ENCODE results near the gene LYZL6.
A peak's percentile ranks its signal among the peaks of the same experiment; 100 is the strongest.
"Not testable (repeated sequence)": the region's sequence is repeated elsewhere in the genome, so short reads cannot be mapped to it uniquely, and the experiment has no call there.

Gene LYZL6

DNA sequence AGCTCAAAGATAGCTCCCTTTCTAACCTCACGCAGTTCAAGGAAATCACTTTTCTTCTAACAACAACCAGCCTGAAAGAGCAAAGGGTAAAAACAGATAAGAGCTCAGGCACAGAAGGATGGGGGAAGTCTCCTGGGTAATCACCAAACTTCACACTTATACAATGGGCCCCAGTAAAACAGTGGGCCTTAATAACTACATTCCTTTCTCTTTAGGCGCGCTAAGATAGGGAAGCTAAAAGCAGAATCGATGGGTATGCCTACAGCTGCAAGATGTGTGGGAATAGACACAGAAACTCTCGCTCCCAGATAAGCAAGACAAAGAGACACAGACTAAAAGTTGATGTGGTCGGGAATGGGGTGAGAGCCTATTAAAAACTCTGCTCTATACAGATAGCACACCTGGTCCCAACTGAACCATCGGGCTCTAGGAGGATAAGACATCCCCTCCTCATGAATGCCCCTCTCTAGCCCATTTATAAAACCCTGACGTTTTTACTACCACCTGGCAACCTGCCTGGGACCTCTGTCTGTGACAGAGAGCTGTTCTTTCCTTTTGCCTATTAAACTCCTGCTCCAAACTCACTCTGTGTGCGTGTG, 826 bp downstream of the LYZL6 start:
- no peaks in the 10 kb centered on the region for H3K9me3 Mint-ChIP-seq
- H3K4me1 Mint-ChIP-seq, result peaks cover 22% of the 10 kb centered on the region
- no peaks in the 10 kb centered on the region for H3K36me3 Mint-ChIP-seq (ENCODE audit: low read depth)
- H3K4me3 Mint-ChIP-seq, result no peak overlapping the region
- DNase-seq, result no peak
- peak overlapping the region; percentile 62 for H3K27ac Mint-ChIP-seq
- H3K27me3 Mint-ChIP-seq (ENCODE audit: low read depth, poor library complexity), result no peaks in the 10 kb centered on the region
- TF ChIP-seq, protein P1, sequence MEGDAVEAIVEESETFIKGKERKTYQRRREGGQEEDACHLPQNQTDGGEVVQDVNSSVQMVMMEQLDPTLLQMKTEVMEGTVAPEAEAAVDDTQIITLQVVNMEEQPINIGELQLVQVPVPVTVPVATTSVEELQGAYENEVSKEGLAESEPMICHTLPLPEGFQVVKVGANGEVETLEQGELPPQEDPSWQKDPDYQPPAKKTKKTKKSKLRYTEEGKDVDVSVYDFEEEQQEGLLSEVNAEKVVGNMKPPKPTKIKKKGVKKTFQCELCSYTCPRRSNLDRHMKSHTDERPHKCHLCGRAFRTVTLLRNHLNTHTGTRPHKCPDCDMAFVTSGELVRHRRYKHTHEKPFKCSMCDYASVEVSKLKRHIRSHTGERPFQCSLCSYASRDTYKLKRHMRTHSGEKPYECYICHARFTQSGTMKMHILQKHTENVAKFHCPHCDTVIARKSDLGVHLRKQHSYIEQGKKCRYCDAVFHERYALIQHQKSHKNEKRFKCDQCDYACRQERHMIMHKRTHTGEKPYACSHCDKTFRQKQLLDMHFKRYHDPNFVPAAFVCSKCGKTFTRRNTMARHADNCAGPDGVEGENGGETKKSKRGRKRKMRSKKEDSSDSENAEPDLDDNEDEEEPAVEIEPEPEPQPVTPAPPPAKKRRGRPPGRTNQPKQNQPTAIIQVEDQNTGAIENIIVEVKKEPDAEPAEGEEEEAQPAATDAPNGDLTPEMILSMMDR (IDR thresholded peaks at IDR 0.05), result no peak

DNA sequence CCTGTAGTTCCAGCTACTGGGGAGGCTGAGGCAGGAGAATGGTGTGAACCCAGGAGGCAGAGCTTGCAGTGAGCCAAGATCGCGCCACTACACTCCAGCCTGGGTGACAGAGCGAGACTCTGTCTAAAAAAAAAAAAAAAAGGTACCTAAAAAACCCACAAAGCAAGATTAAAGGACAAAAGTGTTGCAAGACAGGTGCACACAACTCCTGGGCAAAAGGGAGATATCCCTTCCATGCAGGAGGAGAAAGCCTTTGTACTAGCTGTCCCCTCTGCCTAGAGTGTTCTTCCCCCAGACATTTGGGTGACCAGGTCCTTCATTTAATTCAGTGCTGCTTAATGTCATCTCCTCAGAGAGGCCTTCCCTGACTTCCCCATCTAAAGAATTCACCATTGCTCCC, 5.0 kb downstream of the LYZL6 start:
- not testable (repeated sequence) for DNase-seq; H3K36me3 Mint-ChIP-seq (ENCODE audit: low read depth); H3K9me3 Mint-ChIP-seq; H3K4me3 Mint-ChIP-seq; H3K27ac Mint-ChIP-seq
- peaks cover 12% of the 10 kb centered on the region for H3K4me1 Mint-ChIP-seq
- peaks cover 16% of the 10 kb centered on the region for H3K27me3 Mint-ChIP-seq (ENCODE audit: low read depth, poor library complexity)

DNA sequence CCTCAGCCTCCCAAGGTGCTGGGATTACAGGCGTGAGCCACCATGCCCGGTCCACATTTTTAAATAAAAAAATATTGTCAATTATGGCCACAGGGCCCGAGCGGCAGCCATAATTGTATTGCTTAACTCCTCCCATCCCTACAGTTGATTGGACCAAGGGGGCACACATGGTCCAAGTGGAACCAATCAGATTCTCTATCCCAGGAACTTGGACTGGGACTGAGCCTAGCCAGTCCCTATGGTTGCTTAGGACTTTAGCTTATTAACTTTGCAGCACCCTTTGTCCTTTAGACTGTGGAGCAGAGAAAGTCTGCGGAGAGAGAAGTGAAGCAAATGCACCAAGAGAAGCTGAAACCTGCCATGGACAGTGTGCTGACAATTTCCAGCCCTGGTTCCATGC, 7.5 kb downstream of the LYZL6 start:
- no peaks in the 10 kb centered on the region for H3K36me3 Mint-ChIP-seq (ENCODE audit: low read depth)
- peaks cover 12% of the 10 kb centered on the region for H3K4me1 Mint-ChIP-seq
- H3K4me3 Mint-ChIP-seq, result no peak overlapping the region
- TF ChIP-seq, protein P1 (IDR thresholded peaks at IDR 0.05), result no peak
- no peaks in the 10 kb centered on the region for H3K9me3 Mint-ChIP-seq
- no peak for DNase-seq
- peaks cover 21% of the 10 kb centered on the region for H3K27me3 Mint-ChIP-seq (ENCODE audit: low read depth, poor library complexity)
- H3K27ac Mint-ChIP-seq, result no peak overlapping the region

DNA sequence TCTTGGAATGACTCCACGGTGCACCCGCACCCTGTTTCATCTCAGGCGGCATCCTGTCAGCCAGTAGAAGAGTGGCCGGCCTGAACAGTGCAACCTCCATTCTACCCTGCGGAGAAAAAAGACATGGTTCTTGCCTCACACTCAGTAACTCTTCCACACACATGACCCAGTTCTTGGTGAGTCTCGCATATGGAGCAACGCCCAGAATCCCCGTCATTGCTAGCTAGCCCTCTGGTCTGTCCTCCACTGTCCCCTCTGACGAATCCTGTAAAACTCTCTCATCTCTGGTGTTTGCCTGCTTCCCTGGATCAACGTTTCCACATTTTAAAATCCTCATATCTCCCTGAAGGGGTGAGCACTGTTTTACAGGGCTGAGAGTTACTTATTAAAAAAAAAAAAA, 8.8 kb downstream of the LYZL6 start:
- no peak overlapping the region for H3K27ac Mint-ChIP-seq
- peaks cover 23% of the 10 kb centered on the region for H3K27me3 Mint-ChIP-seq (ENCODE audit: low read depth, poor library complexity)
- H3K4me1 Mint-ChIP-seq, result peaks cover 25% of the 10 kb centered on the region
- H3K9me3 Mint-ChIP-seq, result no peaks in the 10 kb centered on the region
- TF ChIP-seq, protein P1 (IDR thresholded peaks at IDR 0.05), result no peak
- DNase-seq, result no peak
- no peak overlapping the region for H3K4me3 Mint-ChIP-seq
- H3K36me3 Mint-ChIP-seq (ENCODE audit: low read depth), result no peaks in the 10 kb centered on the region

DNA sequence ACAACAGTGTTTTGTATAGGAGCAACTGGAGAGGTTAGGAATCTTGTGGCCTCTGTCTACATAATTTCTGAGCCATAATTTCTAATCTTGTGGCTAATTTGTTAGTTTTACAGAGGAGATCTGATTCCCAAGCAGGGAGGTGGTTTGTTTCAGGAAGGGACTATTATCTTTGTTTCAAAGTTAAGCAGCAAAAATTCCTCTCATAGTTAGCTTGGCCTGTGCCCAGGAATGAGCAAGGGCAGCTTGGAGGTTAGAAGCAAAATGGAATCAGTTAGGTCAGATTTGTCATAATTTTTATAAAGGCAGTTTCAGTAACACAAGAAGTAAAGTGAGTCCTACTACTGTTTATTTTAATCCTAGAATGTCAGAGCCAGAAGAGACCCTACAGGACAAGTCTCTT, 10.9 kb downstream of the LYZL6 start:
- Mint-ChIP-seq H3K27me3 (ENCODE audit: low read depth, poor library complexity) (peaks cover 29% of the 10 kb centered on the region), H3K27ac (no peak overlapping the region), H3K36me3 (ENCODE audit: low read depth) (no peaks in the 10 kb centered on the region), H3K9me3 (no peaks in the 10 kb centered on the region), H3K4me3 (no peak overlapping the region), H3K4me1 (peaks cover 28% of the 10 kb centered on the region)
- TF ChIP-seq, protein P1 (IDR thresholded peaks at IDR 0.05), result no peak
- no peak for DNase-seq

DNA sequence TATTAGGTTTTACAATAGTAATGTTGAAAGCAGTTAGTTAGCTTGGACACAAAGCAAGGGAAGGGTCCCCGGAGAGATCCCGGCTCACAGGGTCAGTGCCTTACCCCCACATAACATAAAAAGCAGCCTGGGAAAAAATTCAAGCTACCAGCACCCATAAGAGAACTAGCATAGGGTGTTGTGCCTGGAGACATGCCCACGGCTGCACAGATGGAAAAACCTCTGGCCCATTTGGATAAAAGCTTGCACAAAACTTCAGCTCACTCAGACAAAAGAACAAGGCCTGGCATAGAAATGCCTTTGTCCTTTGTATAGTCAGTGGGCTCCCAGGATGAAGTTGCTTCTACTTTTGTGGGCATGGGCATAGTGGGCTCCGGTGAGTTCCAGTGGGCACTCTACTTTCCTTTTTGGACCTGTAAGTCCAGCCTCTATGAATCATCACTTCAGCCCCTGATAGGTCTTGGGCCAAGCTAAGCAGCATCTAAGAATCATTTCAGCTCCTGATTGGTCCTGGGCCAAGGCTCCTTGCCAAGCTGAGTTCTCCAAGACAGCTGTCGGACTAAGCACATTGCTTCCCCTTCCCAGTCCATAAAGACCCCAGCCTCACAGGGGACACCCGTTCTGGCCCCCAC, 11.6 kb downstream of the LYZL6 start:
- no peak overlapping the region for H3K27ac Mint-ChIP-seq

More for the DNA sequence above, 11.6 kb downstream of the LYZL6 start:
- peaks cover 24% of the 10 kb centered on the region for H3K27me3 Mint-ChIP-seq (ENCODE audit: low read depth, poor library complexity)
- no peak overlapping the region for H3K4me3 Mint-ChIP-seq
- no peak for DNase-seq
- TF ChIP-seq, protein P1 (IDR thresholded peaks at IDR 0.05), result no peak
- H3K9me3 Mint-ChIP-seq, result no peaks in the 10 kb centered on the region
- H3K4me1 Mint-ChIP-seq, result peaks cover 28% of the 10 kb centered on the region
- H3K36me3 Mint-ChIP-seq (ENCODE audit: low read depth), result no peaks in the 10 kb centered on the region
